Measurements from ENCODE around the gene C17orf113. TPM values are rescaled to one million over a fixed set of nuclear protein-coding genes. Genes with fewer than 3 reads are reported as not detected.
A peak's percentile ranks its signal among the peaks of the same experiment; 100 is the strongest.

Gene C17orf113
- total and polyA plus RNA-seq, 2 of the 13 experiments (the other 11 are each of a cell fraction or from before 2014, with no cell fraction given) = 0.87 to 1.1 TPM

- TF ChIP-seq HMGXB4 (CRISPR knock-in tag; IDR thresholded peaks at IDR 0.05; ENCODE audit: borderline replicate concordance in 1 of 2, low read depth in 1 of 2) (peak; percentile 95 to 96; a peak in 3 of 4 replicates), ZNF556 (CRISPR knock-in tag; IDR thresholded peaks at IDR 0.05; ENCODE audit: borderline replicate concordance) (peak; percentile 94), EP300 (IDR thresholded peaks at IDR 0.05; ENCODE audit: low read depth in 2 of 2, low read length in 2 of 2) (peak in 1 of 2 experiments; percentile 68; a peak in 2 of 4 replicates), EP300 (CRISPR knock-in tag; IDR thresholded peaks at IDR 0.05; ENCODE audit: borderline replicate concordance) (peak; percentile 63; the same call in 1 of the 2 replicates), HNF4G (IDR thresholded peaks at IDR 0.05; ENCODE audit: borderline replicate concordance, low read depth, low read length) (no peak), HNF4G (CRISPR knock-in tag; IDR thresholded peaks at IDR 0.05; ENCODE audit: borderline replicate concordance, low read depth) (peak; percentile 44; the same call in 1 of the 2 replicates), HINFP (CRISPR knock-in tag; IDR thresholded peaks at IDR 0.05; ENCODE audit: low read depth) (0 out of 2 replicates have a peak, but pooled peaks have one; percentile 66), ATF6 (CRISPR knock-in tag; conservative IDR thresholded peaks at IDR 0.05) (0 out of 2 replicates have a peak, but pooled peaks have one; percentile 45), WIZ (CRISPR knock-in tag; IDR thresholded peaks at IDR 0.05) (no peak; the same call in 1 of the 2 replicates), ZNF343 (CRISPR knock-in tag; IDR thresholded peaks at IDR 0.05) (peak; percentile 98), STAT5B (CRISPR knock-in tag; IDR thresholded peaks at IDR 0.05) (no peak), NCOA2 (CRISPR knock-in tag; IDR thresholded peaks at IDR 0.05) (peak; percentile 61), AGO2 (optimal IDR thresholded peaks at IDR 0.05; ENCODE audit: low read depth, low read length) (peak; percentile 89), ZSCAN5A (CRISPR knock-in tag; IDR thresholded peaks at IDR 0.05; ENCODE audit: borderline replicate concordance) (peak; percentile 86), NR1H2 (CRISPR knock-in tag; IDR thresholded peaks at IDR 0.05; ENCODE audit: borderline replicate concordance, low read depth) (no peak), ZNF83 (CRISPR knock-in tag; IDR thresholded peaks at IDR 0.05; ENCODE audit: borderline replicate concordance) (peak; percentile 56; the same call in 1 of the 2 replicates), THAP9 (CRISPR knock-in tag; IDR thresholded peaks at IDR 0.05; ENCODE audit: borderline replicate concordance) (peak; percentile 98)
Observed at GRCh38 chr17:42016941-42017865, 33.2 kb downstream of the C17orf113 start, which contains the start of gene DNAJC7 (continued).

Data from HepG2 (cell line).